Stimulated activated CD4-positive, alpha-beta T cell treated with anti-CD3 and anti-CD28 coated beads, Interleukin-1b, Interleukin-23, amount 100 ng/mL, for 1 hour (primary cell): ENCODE results near the gene INHBE.
A peak's percentile ranks its signal among the peaks of the same experiment; 100 is the strongest.
"Not testable (repeated sequence)": the region's sequence is repeated elsewhere in the genome, so short reads cannot be mapped to it uniquely, and the experiment has no call there.

Experiments used
- DNase-seq, 2 donors: peaks; one replicate each; pipeline ENCODE4 v3.0.0-alpha.2; 2020; ENCODE audit warnings: low read depth in 2 of 2

INHBE gene

DNA sequence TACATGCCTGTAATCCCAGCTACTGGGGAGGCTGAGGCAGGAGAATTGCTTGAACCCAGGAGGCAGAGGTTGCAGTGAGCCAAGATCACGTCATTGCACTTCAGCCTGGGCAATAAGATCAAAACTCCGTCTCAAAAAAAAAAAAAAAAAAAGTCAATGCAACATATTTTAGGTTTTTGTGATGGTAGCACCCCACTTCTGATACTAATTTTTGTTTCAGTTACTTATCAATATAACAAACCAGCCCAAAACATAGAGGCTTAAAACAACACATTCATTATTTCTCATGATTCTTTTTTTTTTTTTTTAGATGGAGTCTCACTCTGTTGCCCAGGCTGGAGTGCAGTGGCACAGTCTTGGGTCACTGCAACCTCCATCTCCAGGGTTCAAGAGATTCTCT is 13.7 kb upstream of the INHBE start:
- not testable (repeated sequence) for DNase-seq

DNA sequence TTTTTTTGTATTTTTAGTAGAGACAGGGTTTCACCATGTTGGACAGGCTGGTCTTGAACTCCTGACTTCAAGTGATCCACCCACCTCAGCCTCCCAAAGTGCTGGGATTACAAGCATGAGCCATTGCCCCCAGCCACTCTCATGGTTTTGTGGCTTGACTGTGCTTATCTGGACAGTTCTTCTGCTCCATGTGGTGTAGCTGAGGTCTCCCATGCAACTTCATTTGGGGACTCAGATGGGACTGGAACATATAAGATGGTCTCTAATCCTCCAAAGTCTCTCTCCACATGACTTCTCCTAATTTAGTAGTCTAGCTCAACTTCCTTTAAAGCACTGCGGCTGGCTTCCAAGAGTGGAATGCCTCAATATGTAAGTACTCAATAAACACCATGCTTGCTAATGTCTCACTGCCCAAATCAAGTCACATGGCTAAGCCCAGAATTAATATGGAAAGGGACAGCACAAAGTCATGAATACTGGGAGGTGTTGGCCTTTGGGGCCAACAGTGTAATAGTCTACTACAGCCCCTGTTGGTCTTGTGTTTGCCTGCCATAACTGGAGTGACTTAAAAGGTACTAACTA is 13.2 kb upstream of the INHBE start:
- DNase-seq: no peak

DNA sequence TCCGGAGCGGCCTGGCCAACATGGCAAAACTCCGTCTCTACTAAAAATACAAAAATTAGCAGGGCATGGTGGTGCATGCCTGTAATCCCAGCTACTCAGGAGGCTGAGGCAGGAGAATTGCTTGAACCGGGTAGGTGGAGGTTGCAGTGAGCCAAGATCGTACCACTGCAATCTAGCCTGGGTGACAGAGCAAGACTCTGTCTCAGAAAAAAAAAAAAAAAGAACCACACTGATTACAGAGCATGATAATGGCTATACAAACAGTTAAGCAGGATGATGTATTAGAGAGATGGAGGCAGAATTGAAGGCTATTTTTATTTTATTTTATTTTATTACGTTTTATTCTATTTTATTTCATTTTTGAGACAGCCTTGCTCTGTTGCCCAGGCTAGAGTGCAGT is 10.8 kb upstream of the INHBE start:
- not testable (repeated sequence) for DNase-seq

DNA sequence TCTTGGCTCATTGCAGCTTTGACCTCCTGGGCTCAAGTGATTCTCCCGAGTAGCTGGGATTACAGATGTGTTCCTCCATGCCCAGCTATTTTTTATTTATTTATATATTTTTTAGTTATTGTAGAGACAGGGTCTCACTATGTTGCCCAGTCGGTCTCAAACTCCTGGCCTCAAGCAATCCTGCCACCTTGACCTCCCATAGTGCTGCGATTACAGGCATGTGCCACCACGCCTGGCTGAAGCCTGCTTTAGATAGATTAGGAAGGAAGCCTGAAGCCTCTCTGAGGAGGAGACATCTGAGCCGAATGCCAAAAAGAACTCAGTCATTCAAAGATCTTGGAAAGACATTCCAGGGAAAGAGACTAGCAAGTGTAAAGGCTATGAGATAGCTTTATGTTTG is 10.4 kb upstream of the INHBE start:
- no peak for DNase-seq

DNA sequence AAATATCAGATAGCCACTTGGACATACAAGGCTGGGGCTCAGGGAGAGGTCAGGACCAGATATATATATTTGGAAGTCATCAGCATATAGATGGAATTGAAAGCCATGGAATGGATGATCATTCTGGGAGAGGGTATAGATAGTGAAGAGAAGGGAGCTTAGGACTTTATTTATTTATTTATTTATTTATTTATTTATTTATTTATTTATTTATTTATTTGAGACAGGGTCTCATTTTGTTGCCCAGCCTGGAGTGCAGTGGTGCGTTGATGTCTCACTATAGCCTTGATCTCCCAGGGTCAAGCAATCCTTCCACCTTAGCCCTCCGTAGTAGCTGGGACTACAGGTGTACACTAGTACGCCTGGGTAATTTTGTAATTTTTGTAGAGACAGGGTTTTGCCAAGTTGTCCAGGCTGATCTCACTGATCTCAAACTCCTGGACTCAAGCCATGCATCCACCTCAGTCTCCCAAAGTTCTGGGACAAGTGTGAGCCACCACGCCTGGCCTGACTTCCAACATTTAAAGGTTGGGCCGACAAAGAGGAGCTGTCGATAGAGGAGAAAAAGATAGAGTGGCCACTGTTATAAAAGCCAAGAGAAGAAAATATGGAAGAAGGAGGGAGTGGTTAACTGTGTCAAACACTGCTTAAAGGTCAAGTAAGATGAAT is 8.7 kb upstream of the INHBE start:
- DNase-seq: no peak

DNA sequence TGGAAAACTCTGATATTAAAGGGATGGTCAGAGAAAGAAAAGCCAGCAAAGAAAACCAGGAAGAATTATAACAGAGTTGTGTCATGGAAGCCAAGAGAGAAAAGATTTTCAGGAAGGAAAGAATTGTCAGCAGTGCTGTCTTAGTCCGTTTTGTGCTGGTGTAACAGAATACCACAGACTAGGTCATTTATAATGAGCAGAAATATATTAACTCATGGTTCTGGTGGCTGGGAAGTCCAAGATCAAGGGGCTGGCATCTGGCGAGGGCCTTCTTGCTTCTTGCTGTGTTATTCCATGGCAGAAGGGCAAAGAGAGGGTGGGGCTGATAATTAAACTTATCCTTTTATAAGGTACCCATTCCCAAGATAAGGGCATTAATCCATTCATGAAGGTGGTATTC is 6.4 kb upstream of the INHBE start:
- no peak for DNase-seq

DNA sequence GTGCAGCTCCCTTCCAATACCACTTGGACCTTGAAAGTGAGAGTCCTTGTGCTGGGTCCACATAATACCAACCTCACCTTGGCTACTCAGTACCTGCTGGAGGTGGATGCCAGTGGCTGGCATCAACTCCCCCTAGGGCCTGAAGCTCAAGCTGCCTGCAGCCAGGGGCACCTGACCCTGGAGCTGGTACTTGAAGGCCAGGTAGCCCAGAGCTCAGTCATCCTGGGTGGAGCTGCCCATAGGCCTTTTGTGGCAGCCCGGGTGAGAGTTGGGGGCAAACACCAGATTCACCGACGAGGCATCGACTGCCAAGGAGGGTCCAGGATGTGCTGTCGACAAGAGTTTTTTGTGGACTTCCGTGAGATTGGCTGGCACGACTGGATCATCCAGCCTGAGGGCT is 5.7 kb upstream of the INHBE start:
- DNase-seq: no peak

DNA sequence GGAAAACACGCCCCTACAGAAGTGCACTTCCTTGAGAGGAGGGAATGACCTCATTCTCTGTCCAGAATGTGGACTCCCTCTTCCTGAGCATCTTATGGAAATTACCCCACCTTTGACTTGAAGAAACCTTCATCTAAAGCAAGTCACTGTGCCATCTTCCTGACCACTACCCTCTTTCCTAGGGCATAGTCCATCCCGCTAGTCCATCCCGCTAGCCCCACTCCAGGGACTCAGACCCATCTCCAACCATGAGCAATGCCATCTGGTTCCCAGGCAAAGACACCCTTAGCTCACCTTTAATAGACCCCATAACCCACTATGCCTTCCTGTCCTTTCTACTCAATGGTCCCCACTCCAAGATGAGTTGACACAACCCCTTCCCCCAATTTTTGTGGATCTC is 5.0 kb upstream of the INHBE start:
- no peak for DNase-seq

DNA sequence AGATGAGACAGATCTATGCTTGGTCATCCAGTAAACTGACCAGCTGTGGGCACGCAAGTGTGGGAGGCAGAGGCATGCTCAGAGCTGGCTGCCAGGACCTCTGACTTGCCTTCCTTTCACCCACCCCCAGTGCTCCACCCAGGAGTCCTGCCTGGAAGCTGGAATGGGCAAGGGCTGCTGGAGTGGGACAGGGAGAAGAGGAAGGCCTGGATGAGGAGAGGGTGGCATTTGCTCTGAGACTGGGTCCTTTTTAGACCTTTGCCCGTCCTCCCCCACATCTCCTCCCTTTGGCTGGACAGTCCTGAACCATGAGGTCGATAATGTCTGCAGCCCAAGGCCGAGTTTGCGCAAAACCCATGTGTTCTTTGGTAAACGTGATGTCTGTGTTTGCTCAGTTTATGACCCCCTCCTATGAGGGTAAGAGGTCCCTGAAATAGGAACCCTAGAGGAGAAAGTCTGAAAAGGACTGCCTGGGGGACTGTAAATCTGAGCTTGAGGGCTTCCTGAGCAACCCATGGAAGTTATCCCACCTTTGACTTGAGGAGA is 3.8 kb upstream of the INHBE start:
- DNase-seq: no peak

DNA sequence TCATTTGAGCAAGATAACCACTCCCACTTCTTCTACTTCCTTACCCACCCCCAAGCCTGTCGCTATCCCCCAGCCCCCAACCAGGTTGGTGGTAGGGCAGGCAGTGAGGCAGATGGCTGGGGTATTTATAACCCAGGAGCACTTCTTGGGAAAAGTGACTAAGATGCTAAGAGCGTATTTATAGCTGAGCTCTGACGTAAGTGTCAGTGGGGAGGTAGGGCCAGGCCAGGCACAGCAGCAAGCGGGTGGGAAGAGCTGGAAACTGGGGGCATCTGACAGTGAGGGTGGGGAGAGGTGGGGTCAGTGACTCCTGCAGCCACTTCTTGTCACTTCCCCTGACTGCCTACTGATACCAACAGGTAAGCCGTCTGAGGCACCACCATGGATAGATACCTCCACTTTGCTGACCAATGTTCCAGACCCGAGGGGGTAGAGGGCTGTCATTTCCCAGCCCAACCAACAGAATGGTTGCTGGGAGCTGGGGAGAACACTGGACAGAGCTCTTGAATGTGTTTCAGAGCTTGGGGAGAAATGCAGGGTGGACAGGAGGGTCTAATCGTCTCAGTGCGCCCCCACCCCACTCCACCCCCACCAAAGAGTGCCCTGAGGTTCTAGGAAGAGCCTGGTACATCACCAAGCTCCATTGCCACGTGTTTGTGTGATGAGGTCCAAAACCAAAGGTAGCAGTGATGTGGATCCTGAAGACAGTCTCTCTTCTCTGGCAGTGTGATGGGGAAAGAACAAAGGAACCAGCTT is 2.7 kb upstream of the INHBE start:
- no peak for DNase-seq

DNA sequence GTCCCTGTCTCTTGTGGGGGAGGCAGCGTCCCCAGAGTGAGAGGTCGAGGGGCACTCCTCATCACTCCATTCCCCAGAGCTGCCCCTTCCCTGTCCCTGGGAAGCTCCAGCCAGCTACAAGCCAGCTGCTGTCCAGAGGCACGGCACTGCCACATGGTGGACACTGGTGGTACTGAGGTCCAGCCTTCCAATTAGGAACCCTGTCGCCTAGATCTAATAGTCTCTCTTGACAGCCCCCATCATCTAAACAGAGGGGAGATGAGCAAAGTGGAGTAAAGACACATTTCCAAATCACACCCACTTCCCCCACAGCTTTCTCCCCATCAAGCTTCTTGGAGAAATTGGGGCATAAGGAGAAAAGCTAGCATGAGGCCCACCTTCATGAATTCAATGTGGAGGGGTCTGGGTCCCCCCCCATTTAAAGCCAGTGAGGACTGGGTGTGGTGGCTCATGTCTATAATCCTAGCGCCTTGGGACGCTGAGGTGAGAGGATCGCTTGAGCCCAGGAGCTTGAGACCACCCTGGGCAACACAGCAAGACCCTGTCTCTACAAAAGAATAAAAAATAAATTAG is 2.1 kb upstream of the INHBE start:
- no peak for DNase-seq

DNA sequence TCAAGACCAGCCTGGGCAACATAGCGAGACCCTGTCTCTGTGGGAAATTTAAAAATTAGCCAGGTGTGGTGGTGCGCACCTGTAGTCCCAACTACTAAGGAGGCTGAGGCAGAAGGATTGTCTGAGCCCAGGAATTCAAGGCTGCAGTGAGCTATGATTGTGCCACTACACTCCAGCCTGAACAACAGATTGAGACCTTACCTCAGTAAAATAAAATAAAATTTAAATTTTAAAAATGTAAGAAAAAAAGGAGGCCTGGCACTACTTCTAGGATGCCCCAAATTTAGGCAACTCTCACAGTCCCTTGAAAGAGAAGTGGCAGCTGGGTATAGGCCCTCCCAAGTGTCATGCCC is 918 bp upstream of the INHBE start:
- DNase-seq: no peak

DNA sequence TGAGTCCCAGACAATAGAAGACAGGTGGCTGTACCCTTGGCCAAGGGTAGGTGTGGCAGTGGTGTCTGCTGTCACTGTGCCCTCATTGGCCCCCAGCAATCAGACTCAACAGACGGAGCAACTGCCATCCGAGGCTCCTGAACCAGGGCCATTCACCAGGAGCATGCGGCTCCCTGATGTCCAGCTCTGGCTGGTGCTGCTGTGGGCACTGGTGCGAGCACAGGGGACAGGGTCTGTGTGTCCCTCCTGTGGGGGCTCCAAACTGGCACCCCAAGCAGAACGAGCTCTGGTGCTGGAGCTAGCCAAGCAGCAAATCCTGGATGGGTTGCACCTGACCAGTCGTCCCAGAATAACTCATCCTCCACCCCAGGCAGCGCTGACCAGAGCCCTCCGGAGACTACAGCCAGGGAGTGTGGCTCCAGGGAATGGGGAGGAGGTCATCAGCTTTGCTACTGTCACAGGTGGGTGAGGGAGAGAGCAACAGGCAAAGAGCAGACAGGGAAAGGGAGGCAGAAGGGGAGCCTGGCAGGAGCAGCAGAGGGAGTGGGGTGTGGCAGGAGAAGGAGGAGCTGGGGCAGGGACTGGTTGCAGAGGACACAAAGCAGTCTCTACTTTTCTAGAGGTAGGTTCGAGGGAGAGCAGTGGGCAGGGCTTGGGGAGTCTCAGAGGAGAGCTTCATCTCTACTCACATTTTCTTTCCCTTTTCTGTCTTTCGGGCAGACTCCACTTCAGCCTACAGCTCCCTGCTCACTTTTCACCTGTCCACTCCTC is 452 bp downstream of the INHBE start:
- no peak for DNase-seq

DNA sequence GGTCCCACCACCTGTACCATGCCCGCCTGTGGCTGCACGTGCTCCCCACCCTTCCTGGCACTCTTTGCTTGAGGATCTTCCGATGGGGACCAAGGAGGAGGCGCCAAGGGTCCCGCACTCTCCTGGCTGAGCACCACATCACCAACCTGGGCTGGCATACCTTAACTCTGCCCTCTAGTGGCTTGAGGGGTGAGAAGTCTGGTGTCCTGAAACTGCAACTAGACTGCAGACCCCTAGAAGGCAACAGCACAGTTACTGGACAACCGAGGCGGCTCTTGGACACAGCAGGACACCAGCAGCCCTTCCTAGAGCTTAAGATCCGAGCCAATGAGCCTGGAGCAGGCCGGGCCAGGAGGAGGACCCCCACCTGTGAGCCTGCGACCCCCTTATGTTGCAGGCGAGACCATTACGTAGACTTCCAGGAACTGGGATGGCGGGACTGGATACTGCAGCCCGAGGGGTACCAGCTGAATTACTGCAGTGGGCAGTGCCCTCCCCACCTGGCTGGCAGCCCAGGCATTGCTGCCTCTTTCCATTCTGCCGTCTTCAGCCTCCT is 1.1 kb downstream of the INHBE start:
- no peak for DNase-seq

DNA sequence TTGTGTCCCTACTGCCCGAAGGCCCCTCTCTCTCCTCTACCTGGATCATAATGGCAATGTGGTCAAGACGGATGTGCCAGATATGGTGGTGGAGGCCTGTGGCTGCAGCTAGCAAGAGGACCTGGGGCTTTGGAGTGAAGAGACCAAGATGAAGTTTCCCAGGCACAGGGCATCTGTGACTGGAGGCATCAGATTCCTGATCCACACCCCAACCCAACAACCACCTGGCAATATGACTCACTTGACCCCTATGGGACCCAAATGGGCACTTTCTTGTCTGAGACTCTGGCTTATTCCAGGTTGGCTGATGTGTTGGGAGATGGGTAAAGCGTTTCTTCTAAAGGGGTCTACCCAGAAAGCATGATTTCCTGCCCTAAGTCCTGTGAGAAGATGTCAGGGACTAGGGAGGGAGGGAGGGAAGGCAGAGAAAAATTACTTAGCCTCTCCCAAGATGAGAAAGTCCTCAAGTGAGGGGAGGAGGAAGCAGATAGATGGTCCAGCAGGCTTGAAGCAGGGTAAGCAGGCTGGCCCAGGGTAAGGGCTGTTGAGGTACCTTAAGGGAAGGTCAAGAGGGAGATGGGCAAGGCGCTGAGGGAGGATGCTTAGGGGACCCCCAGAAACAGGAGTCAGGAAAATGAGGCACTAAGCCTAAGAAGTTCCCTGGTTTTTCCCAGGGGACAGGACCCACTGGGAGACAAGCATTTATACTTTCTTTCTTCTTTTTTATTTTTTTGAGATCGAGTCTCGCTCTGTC is 1.8 kb downstream of the INHBE start:
- no peak for DNase-seq

DNA sequence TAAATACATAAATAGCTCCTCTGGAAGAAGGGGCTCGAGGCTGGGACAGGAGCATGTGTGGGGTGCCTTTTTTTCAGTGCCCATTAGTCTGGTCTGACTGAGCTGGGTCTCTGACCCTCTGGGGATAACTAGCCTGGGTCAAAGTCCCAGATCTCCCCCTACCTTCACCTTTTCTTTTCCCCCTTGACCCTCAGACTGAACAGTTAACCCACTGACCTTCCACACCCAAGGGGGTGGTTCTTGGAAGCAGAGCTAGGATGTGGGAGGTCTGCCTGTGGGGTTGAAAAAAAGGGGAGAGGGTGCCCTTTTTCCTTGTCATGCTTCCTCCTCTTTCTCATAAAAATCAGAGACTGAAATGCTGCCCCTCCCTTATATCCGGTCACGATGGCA is 3.6 kb downstream of the INHBE start:
- DNase-seq: no peak

DNA sequence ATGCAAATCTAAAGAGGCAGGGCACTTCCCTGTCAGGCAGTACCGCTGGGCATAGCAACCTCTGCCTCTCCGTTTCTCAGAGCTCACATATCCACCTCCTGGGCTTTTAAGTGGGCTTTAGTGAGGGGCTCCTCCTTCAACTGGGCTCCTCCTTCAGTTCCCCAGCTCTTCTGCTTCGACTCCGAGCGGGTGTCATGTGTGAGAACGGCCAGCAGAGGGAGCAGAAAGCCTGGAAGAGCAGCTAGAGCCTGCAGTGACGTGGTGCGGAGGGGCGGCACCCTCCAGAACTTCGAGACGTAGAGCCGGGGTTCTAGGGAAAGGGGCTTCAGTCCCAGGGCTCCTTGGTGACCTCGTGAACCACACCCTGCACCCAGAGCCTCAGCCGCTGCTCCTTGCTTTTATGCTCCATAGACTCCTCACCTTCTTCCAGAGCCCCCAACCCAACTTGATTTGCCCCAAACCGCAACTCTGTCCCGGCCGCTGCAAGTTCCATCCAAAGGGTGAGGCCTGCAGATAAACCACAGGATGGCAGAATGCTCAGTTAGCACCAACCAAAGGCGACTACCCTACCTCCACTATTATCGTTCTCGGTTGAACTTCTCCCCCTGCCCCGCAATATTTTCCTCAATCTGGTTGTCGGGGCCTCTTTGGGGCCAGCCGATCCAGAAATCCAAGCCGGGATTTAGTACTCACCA is 4.1 kb downstream of the INHBE start:
- peak; percentile 79 to 88 for DNase-seq

DNA sequence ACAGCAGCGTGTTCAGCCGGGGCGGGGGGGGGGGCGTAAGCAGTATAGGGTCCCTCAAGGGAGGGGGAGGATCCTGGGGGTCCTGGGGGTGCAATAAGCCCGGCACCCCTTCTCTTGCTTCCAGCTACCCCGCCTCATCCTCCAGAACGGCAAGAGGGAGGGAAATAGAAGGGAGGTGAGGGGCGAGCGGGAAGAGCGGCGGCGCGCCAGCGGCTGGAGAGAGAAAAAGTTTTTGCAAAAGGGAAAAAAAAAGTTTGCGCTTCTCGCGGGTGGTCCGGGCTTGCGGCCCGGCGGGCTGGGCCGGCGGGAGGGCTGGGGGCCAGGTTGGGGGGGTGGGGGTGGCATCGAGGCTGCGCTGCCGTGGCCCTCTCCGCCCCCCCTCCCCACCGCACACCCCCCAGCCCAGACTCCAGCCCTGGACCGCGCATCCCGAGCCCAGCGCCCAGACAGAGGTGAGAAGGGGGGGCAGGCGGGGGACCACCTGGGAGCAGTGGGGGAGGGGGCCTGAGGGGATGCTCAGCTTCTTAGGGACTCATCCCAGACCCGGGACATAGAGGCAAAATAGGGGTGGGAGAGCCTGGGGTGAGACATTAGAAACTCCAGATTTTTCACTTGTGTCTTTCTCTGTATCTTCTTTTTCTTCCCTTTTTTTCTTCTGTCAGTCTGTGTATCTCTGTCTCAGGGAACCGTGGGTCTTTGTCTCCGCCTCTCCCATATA is 4.8 kb downstream of the INHBE start, which contains the start of gene GLI1:
Gene GLI1 (plus strand): TSS at position 36 of the 718 bp plus-strand sequence. CDS start 3,907 bp downstream, outside the sequence.
- no peak for DNase-seq

DNA sequence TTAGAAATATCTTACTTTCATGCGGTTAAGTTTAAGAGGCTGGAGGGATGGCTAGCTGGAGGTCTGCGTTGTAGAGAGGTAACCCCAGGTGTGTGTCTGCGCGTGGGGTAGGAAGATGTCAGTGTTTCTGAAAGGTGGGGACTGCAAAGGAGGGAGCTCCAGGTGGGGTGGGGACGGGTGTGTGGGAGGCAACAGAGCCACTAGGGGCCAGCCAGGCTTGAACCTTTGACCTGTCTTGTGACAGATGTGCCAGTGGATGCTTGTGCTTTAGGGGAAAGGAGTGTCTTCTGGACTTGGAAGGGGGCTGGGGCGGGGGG is 5.3 kb downstream of the INHBE start:
- DNase-seq: no peak

DNA sequence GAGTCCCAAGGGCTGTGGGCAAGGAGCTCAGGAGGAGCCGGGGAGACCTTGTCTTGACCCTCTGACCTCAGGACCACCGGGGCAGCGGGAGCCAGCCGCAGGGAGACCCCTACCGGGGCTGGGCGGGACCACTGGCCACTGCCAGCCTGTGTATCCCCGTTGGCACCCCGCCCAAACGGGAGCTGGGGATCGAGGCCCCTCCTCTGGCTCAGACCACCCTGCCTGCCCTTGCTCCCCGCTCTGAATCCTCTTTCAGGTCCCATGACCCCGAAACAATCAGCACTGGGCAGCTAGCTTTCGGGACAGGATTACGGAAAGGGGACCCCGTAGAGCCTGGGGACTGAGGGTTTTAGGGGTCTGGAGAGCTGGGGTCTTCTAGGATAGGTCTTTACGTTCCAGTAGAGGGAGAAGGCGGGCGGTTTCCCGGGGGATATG is 5.8 kb downstream of the INHBE start:
- DNase-seq: no peak
